ENCODE measurements around the gene NOS1AP.

- TF ChIP-seq POLR2AphosphoS5 (IDR thresholded peaks at IDR 0.05; ENCODE audit: low read depth, low read length) (no peak), TAF1 (IDR thresholded peaks at IDR 0.05; ENCODE audit: borderline replicate concordance, insufficient read depth, low read length) (no peak)
These were observed 101.6 kb downstream of the NOS1AP start for GRCh38 chr1:162171111-162171510.

All from PFSK-1 (cell line).